ENCODE data around the gene TMEM117.

Gene TMEM117

DNA sequence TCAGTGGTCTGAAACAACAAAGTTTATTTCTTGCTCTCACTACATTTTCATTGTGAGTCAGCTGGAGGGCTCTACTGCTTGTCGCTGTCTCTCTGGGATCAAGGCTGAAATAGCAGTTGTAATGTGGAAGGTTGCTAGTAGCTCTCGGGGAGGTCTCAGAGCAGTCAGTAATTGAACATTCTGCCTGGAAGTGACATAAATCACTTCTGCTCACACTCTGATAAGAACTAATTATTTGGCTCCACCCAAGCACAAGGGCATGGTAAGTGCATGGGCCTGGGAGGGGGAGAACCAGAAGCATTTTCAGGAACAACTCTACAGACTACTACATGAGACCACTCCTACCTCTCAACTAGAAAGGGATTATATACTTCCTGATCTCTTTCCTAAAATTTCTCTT is 128.2 kb downstream of the TMEM117 start:
- no peak for DNase-seq (ENCODE audit: low read depth)
- TF ChIP-seq, protein P1, sequence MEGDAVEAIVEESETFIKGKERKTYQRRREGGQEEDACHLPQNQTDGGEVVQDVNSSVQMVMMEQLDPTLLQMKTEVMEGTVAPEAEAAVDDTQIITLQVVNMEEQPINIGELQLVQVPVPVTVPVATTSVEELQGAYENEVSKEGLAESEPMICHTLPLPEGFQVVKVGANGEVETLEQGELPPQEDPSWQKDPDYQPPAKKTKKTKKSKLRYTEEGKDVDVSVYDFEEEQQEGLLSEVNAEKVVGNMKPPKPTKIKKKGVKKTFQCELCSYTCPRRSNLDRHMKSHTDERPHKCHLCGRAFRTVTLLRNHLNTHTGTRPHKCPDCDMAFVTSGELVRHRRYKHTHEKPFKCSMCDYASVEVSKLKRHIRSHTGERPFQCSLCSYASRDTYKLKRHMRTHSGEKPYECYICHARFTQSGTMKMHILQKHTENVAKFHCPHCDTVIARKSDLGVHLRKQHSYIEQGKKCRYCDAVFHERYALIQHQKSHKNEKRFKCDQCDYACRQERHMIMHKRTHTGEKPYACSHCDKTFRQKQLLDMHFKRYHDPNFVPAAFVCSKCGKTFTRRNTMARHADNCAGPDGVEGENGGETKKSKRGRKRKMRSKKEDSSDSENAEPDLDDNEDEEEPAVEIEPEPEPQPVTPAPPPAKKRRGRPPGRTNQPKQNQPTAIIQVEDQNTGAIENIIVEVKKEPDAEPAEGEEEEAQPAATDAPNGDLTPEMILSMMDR (conservative IDR thresholded peaks at IDR 0.05; ENCODE audit: low read depth, low read length) = no peak
- no peak overlapping the region for H3K4me3 ChIP-seq (ENCODE audit: low read depth, low read length)

DNA sequence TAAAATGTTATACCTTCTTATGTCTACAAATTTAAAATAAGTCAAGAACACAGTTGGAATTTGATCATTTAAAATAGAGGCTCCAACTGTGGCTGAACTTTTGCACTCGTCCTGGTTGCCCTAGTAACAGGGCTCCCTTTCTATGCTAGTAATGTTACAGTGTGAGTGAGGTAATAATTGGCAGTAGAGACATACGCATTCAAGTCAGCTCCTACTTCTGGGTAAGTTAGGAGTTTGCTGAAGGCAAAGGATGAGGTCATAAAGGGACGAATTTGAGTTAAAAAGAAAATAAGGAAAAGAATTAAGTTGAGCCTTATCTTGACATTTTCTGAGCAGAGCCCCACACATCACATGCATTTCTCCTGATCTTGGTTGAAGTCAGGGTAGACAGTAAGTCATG is 129.1 kb downstream of the TMEM117 start:
- DNase-seq (ENCODE audit: low read depth) = peak; percentile 66
- H3K4me3 ChIP-seq (ENCODE audit: low read depth, low read length) = no peak overlapping the region
- TF ChIP-seq, protein P1 (conservative IDR thresholded peaks at IDR 0.05; ENCODE audit: low read depth, low read length) = no peak

DNA sequence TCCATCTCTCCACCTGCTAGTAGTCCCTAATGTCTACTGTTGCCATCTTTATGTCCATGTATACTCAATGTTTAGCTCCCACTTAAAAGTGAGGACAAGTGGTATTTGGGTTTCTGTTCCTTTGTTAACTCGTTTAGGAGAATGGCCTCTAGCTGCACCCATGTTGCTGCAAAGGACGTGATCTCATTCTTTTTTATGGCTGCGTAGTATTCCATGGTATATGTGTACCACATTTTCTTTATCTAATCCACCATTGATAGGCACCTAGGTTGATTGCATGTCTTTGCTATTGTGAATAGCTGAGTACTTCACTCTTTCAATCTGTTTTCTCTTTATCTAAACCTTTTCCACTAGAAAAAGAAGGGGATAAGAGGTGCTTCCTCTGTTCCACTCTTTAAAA is 130.0 kb downstream of the TMEM117 start:
- no peak for DNase-seq (ENCODE audit: low read depth)
- TF ChIP-seq, protein P1 (conservative IDR thresholded peaks at IDR 0.05; ENCODE audit: low read depth, low read length) = no peak
- H3K4me3 ChIP-seq (ENCODE audit: low read depth, low read length) = no peak overlapping the region

DNA sequence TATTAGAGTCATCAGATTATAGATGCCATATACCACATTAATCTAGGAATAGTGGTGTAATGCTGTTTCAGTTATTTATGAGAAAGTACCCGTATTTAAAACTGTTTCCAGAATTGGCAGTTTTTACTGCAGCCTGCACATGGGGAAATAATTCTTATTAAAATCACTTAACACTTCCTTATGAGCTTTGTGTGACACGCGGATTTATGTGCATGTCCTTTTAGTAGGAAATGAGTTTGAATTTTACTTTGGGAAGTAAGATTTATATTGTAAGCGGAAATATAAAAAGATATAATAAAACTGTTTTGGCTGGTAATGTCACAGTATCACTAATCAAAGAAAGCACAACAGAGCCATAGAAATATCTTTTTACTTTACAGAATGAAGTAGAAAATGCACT is 132.9 kb downstream of the TMEM117 start:
- DNase-seq (ENCODE audit: low read depth) = no peak
- TF ChIP-seq, protein P1 (conservative IDR thresholded peaks at IDR 0.05; ENCODE audit: low read depth, low read length) = no peak
- H3K4me3 ChIP-seq (ENCODE audit: low read depth, low read length) = no peak overlapping the region

DNA sequence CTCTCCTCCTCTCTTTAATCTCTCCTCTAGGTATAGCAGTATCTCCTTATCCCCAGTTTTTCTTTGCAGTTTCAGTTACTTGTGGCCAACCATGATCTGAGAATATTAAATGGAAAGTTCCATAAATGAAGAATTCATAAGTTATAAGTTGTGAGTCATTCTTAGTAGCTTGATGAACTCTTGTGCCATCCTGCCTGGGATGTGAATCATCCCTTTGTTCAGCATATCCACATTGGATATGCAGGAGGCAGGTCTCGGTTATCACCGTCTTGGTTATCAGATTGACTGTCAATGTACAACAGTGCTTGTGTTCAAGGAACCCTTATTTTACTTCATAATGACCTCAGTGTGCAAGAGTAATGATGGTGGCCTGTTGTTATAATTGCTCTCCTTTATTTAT is 134.0 kb downstream of the TMEM117 start:
- TF ChIP-seq, protein P1 (conservative IDR thresholded peaks at IDR 0.05; ENCODE audit: low read depth, low read length) = no peak
- DNase-seq (ENCODE audit: low read depth) = peak; percentile 34
- no peak overlapping the region for H3K4me3 ChIP-seq (ENCODE audit: low read depth, low read length)

DNA sequence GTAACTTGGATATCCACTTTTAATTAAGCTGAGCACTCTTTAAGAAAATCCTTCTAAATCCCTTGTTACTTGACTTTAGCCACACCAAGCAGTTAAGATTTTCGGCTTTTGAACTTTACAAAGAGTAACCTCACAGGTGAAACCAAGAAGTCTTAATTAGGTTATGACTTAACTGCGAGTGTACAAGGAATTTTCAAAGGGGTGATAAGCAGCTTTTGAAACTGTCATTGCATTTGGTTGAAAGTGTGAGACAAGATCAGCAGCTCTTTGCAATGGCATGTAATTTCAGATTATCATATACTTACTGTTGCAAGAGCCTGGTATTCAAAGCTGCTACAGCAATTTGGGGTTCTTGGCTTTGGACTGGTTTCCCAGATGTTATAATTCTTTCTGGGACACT is 137.5 kb downstream of the TMEM117 start:
- TF ChIP-seq, protein P1 (conservative IDR thresholded peaks at IDR 0.05; ENCODE audit: low read depth, low read length) = no peak
- no peak for DNase-seq (ENCODE audit: low read depth)
- H3K4me3 ChIP-seq (ENCODE audit: low read depth, low read length) = no peak overlapping the region

DNA sequence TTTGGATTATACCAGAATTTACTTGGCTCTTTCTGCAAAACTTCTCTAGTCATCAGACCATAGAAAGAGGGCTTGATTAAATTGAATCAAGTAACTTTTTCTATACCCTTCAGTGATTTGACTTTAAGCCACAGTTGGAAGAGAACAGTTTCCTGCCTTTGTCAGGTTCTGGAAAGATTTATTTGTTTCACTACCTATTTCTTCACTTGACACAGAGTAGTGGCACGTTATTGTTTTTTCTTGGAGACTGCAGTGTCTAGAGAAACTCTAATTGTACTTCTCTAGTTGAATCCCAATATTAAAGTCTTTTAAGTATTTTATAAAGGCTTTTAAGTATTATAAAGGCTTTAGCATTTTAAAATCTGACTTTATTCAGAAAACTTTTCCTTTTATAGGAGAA is 138.1 kb downstream of the TMEM117 start:
- no peak for DNase-seq (ENCODE audit: low read depth)
- TF ChIP-seq, protein P1 (conservative IDR thresholded peaks at IDR 0.05; ENCODE audit: low read depth, low read length) = no peak
- H3K4me3 ChIP-seq (ENCODE audit: low read depth, low read length) = no peak overlapping the region
